NT2/D1 (cell line): ENCODE results near the gene CD47.

Experiments
- YY1 ChIP-seq: IDR thresholded peaks from 2 replicates; pipeline ENCODE4 v1.6.1; 2011; ENCODE audit not compliant: insufficient read length, insufficient read depth
- ZNF274 ChIP-seq: IDR thresholded peaks from 2 replicates; pipeline ENCODE4 v1.6.1; 2011; ENCODE audit warnings: mild to moderate bottlenecking, low read depth, low read length

GRCh38 chr3:108037770-108038169, 53.1 kb downstream of the CD47 start:
- no peak for TF ChIP-seq YY1
- TF ChIP-seq ZNF274: no peak
